ENCODE results near the gene CTNNA3. TPM values are rescaled to one million over a fixed set of nuclear protein-coding genes. Genes with fewer than 3 reads are reported as not detected.
A peak's percentile ranks its signal among the peaks of the same experiment; 100 is the strongest.

The CTNNA3 gene
- total RNA-seq, 4 donors from 2014 or later = 0.04 to 0.19 (median 0.11) TPM

GRCh38 chr10:66649626-66650025 is 1046.4 kb downstream of the CTNNA3 start:
- no peak for TF ChIP-seq CTCF (IDR thresholded peaks at IDR 0.05)
- no peak for TF ChIP-seq POLR2A (IDR thresholded peaks at IDR 0.05)
- no peak overlapping the region for H3K4me3 ChIP-seq (ENCODE audit: low read depth, poor library complexity, severe bottlenecking)
- intact Hi-C loops (cut with DNase I; ENCODE audit: low total_unique reads) = no loop called here
- DNase-seq (ENCODE audit: low spot score in 2 of 2) = peak in 1 of 2 donors; percentile 50
- WGBS, 2 donors = 67 to 77% methylated on average over 3 of the region's 3 CpGs

GRCh38 chr10:66642217-66642616 is 1053.8 kb downstream of the CTNNA3 start:
- TF ChIP-seq CTCF (IDR thresholded peaks at IDR 0.05) = no peak
- TF ChIP-seq POLR2A (IDR thresholded peaks at IDR 0.05) = no peak
- no peak for DNase-seq (ENCODE audit: low spot score in 2 of 2)
- intact Hi-C loops (cut with DNase I; ENCODE audit: low total_unique reads) = no loop called here
- no peak overlapping the region for H3K4me3 ChIP-seq (ENCODE audit: low read depth, poor library complexity, severe bottlenecking)
- 79 to 89% methylated on average over 1 of the region's 1 CpG for WGBS, 2 donors

GRCh38 chr10:66639371-66639770 is 1056.6 kb downstream of the CTNNA3 start:
- intact Hi-C loops (cut with DNase I; ENCODE audit: low total_unique reads) = no loop called here
- DNase-seq (ENCODE audit: low spot score in 2 of 2) = no peak
- no peak overlapping the region for H3K4me3 ChIP-seq (ENCODE audit: low read depth, poor library complexity, severe bottlenecking)
- WGBS, 2 donors = 0 to 41% methylated on average over 1 of the region's 1 CpG
- TF ChIP-seq CTCF (IDR thresholded peaks at IDR 0.05) = no peak
- TF ChIP-seq POLR2A (IDR thresholded peaks at IDR 0.05) = no peak

GRCh38 chr10:66637273-66638036 is 1058.5 kb downstream of the CTNNA3 start:
- intact Hi-C loops (cut with DNase I; ENCODE audit: low total_unique reads) = no loop called here
- TF ChIP-seq POLR2A (IDR thresholded peaks at IDR 0.05) (no peak), CTCF (IDR thresholded peaks at IDR 0.05) (no peak)
- WGBS, 2 donors = 53 to 58% methylated on average over 3 of the region's 3 CpGs
- H3K4me3 ChIP-seq (ENCODE audit: low read depth, poor library complexity, severe bottlenecking) = no peak overlapping the region
- no peak for DNase-seq (ENCODE audit: low spot score in 2 of 2)

GRCh38 chr10:66629996-66630395 is 1066.0 kb downstream of the CTNNA3 start:
- TF ChIP-seq CTCF (IDR thresholded peaks at IDR 0.05) (no peak), POLR2A (IDR thresholded peaks at IDR 0.05) (no peak)
- intact Hi-C loops (cut with DNase I; ENCODE audit: low total_unique reads) = no loop called here
- H3K4me3 ChIP-seq (ENCODE audit: low read depth, poor library complexity, severe bottlenecking) = no peak overlapping the region
- no peak for DNase-seq (ENCODE audit: low spot score in 2 of 2)

- TF ChIP-seq CTCF (IDR thresholded peaks at IDR 0.05) = no peak
- TF ChIP-seq POLR2A (IDR thresholded peaks at IDR 0.05) = no peak
- intact Hi-C loops (cut with DNase I; ENCODE audit: low total_unique reads) = no loop called here
- WGBS, 2 donors = 34 to 35% methylated on average over 4 of the region's 4 CpGs
- DNase-seq (ENCODE audit: low spot score in 2 of 2) = no peak
- H3K4me3 ChIP-seq (ENCODE audit: low read depth, poor library complexity, severe bottlenecking) = no peak overlapping the region
Measured at GRCh38 chr10:66627156-66627555, 1068.8 kb downstream of the CTNNA3 start.

All from lower leg skin (tissue), 4 donors.